IPS-18c (cell line): Measurements from ENCODE around the gene PFAS.

Source experiments
- H3K4me3 ChIP-seq: 2 replicates; pipeline ENCODE4 v1.7.0; 2013; ENCODE audit warnings: low read depth, mild to moderate bottlenecking, low read length, moderate library complexity; ENCODE audit not compliant: insufficient read depth
- H3K9me3 ChIP-seq: one replicate; pipeline ENCODE4 v1.6.1; 2013; ENCODE audit warnings: mild to moderate bottlenecking, low read length, moderate library complexity; ENCODE audit not compliant: control insufficient read depth, insufficient read depth

PFAS gene

DNA sequence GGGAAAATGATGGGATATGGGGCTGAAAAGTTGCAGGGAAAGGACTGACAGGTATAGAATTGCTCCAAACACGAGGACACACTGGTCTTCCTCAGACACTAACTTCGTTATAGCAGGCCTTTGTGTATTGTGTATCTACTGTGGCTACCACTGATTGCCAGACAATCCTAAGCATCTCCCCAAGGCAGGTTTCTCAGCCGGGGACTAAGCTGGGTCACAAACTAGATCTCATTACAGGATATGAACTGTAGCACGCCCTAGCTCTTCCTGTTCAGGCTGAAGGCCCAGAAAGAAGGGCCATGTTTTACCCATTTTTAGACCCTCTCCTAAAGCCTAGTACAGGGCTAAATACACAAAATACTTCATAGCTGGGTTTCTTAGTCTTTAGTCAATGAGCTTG lies 34.3 kb downstream of the PFAS start:
- no peak overlapping the region for H3K4me3 ChIP-seq
- no peaks in the 10 kb centered on the region for H3K9me3 ChIP-seq

DNA sequence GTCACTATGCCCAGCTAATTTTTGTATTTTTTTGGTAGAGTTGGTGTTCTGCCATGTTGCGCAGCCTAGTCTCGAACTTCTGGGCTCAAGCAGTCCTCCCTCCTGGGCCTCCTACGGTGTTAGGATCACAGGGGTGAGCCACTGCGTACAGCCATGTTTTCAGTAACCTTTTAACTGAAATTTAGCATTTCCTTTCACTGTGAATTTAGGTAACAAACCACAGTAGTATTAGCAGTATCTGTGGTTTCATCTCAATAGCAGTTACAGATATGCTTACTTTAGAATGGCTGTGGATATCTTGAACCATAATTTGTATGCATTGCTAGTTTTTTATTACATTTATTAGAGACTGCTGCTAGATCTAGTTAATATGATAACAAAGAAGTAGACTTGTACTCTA lies 35.0 kb downstream of the PFAS start:
- Histone ChIP-seq H3K4me3 (no peak overlapping the region), H3K9me3 (no peaks in the 10 kb centered on the region)

DNA sequence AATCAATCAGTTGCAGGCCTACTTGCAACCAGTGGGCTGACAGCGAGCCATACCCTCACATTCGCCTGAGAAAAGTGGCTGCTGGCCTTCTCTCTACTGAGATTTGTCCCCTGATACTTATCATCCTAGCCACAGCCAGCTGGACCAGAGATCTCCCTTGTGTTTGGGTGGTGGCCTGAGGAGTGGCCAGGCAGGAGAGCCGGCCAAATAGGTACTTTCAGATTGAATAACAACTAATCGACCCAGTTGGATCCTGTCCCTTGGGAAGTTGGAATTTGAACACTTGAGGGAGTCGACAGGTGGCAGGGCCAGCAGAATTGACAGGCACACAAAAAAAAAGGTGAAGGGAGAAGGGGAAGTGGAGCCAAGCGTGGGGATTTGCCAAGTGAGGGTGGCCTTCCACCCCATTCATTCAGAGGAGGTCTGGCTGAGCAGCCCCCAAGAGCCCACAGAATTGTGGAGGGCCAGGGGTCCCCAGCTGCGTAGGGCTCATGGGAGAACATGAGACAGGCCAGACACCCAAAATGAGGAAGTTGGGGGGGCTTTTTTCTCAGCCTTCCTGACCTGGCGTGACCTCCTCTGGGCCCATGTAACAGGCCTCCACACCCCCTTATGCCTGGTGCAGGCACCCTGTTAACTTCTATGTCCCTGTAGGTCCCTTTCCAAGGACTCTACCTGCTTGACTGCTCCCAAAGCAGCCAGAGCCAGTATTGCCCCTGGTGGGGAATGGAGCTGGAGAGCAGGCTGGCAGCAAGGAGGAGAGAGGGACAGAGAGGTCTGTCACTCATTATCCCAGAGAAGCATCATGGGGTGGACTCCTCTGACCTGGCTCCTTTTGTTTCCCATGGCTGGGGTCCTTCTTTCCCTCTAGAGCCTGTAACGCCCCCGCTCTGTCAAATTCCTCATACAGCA lies 36.4 kb downstream of the PFAS start:
- Histone ChIP-seq H3K4me3 (no peak overlapping the region), H3K9me3 (no peaks in the 10 kb centered on the region)

DNA sequence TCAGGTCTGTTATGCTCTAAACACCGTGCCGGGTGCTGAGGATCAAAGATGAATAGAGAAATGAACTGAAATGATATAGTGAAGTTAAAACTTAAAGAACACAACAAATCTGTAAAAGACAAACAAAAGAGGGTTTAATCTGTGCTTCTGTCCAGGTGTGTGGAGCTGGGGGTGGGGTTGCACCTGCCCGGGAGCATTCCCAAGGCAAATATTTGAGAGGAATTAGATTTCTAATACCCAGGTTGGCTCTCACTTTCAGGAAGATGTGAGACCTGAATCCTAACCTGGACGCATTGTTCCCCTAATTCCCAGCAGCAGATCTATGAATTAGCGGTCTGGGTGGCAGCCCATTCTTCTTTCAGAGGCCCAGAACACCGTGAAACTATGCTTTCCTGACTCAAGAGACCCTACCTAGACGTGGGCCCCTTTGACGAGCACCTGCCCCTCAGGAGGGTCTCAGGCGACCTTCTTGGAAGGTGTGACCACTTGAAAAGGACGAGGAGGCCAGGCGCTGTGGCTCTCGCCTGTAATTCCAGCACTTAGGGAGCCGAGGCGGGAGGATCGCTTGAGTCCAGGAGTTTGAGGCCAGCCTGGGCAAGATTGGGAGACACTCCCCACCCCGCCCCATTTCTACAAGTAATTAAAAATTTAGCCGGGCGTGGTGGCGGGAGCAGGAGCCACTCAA lies 38.7 kb downstream of the PFAS start:
- Histone ChIP-seq H3K4me3 (peak overlapping the region; percentile 99), H3K9me3 (no peaks in the 10 kb centered on the region)

DNA sequence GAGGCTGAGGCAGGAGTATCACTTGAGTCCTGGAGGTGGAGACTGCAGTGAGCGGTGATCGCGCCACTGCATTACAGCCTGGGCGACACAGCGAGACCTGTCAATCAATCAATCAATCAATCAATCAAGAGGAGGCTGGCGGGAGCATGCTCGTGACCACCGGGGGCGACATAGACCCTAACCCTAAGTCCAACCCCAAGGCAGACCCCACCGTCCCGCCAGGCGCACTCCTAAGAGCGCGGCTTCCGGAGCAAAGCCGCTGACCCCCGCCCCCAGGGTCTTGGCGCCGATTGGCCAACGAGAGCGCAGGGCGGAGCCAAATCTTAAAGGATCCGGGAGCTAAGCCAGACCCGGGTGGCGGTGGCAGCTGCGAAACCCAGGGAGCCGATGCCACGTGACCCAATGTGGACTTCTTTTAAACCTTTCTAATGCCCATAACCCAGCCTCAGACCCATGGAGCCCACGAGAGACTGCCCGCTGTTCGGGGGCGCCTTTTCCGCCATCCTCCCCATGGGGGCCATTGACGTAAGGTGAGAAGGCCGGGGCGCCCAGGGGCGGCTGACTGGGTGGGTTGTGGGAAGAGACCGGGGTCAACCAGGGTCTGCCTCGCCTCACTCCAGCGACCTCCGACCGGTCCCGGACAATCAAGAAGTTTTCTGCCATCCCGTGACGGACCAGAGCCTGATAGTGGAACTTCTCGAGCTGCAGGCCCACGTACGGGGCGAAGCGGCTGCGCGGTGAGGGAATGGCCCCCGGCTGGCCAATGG lies 39.4 kb downstream of the PFAS start, which contains the start of gene RANGRF:
TSS of gene RANGRF (plus strand) at position 335 of the 767 bp plus-strand sequence. CDS start at position 454, 119 bp downstream.
- peak within 1 kb of the TSS; percentile 99 for H3K4me3 ChIP-seq

DNA sequence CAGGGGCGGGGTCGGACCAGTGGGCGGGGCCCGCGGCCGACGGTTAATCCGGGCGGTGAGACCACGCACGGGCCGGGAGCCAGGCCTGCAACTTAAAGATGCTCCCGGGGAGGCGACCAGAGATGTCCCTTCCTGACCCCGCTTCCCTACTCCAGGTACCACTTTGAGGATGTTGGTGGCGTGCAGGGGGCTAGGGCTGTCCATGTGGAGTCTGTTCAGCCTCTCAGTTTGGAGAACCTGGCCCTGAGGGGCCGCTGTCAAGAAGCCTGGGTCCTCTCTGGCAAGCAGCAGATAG lies 40.0 kb downstream of the PFAS start:
- H3K4me3 ChIP-seq: peak overlapping the region; percentile 99
- no peaks in the 10 kb centered on the region for H3K9me3 ChIP-seq

More for the DNA sequence above, 39.4 kb downstream of the PFAS start, which contains the start of gene RANGRF:
- H3K9me3 ChIP-seq: no peaks in the 10 kb centered on the region

DNA sequence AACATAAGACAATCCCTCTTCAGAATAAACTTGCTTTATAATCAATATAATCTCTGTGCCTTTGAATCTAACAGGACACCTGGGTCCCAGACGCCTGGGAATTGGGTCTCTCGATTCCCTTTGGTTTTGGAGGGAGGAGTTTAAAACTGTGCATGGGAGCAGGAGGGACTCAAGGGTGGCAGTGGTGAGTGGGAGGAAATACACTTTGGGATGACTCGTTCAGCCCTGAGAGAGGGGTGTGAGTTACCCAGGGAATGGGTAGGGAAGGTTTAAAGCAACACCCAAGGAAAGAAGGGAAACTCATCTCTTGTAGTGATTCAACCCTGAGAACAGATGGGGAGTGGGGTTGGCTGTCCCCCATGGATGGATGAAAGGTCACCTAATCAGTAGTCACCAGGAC lies 41.0 kb downstream of the PFAS start:
- Histone ChIP-seq H3K4me3 (no peak overlapping the region), H3K9me3 (no peaks in the 10 kb centered on the region)

DNA sequence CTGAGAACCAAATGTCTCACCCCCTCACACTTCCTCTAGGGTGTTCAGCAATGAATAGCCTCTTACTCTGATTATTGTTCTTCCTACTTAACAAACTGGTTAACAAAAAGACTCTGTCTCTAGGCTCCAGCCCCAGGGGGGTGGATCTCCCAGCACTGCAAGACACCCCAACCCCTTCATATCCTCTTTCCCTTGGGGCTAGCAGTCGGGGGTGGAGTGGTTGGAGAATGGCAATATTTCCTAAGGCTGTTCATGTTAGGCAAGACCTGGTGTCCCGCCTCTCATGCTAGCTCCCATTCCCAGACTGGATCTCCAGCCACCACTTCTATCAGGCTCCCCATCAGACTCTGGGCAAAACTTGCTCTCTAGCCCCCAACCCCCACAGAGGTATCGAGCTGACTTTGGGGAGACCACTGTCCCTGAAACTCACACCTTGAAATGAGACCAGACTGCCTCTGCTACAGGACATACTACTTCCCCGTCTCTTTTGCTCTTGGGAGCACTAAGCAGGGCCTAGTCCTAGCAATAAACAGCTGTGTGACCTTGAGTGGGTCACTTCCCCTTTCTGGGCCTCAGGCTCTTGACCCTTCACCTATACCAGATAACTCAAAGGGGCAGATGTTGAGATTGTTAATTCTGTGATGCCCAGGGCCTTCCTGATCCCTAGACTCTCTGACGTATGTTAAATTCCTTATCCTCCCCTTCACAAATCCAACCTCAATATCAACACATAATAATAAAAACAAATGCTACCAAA lies 43.7 kb downstream of the PFAS start:
- Histone ChIP-seq H3K4me3 (no peak overlapping the region), H3K9me3 (no peaks in the 10 kb centered on the region)

DNA sequence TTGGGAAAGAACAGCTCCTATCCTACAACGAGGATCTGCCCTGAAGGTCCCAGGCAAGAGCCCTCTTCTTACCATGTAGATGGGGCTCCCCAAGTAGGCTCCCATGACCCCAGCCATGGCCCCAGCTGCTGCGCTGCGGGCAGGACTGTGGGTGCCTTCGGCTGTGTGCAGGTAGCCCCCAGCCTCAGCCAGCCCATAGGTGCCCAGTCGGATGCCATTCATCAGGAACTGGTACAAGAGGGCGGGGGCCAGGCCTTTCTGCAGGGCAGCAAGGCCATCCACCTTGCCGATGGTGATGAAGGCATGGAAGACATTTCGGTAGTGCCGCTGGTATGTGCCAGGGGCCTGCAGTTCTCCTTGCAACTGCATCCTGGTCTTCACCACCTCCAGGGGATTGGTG lies 45.3 kb downstream of the PFAS start:
- H3K4me3 ChIP-seq: peak overlapping the region; percentile 77; the same call in 1 of the 2 replicates
- H3K9me3 ChIP-seq: no peaks in the 10 kb centered on the region

DNA sequence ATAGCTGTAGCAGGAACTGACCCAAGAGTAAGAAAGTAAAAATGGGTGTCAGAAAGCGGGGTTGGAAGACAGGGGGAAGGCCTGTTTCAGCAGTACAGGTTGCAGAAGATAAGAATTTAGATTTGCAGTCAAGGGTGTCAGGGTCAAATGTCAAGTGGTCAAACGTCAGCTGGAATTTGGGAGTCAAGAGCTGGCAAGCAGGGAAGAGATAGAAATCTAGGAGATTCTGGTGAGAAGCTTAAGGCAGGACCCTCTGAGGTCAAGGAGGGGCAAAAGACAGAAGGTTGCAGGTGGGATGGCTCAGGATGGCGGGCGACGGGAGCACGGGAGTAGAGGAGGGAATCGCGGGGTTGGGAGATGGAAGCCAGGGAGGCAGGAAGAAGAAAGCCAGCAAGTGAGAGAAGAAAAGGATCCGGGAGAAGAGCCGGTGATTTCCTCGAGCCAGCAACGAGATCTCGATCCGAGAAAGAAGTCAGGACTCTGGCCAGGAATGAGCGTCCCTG lies 45.8 kb downstream of the PFAS start:
- peak overlapping the region; percentile 77; the same call in 1 of the 2 replicates for H3K4me3 ChIP-seq
- no peaks in the 10 kb centered on the region for H3K9me3 ChIP-seq

DNA sequence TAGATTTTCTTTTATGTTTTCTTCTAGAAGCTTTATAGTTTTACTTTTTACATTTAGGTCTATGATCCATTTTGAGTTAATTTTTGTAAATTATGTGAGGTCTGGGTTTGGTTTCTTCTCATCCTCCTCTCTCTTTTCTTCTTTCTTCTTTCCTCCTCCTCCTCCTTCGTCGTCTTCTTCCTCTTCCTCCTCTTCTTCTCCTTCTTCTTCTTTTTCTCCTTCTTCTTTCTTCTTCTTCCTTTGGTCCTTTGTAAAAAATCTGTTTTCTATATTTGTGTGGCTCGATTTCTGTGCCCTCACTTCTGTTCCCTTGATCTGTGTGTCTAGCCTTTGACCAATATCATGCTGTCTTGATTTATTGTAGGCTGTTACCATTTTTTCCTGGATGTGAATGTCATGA lies 51.1 kb downstream of the PFAS start:
- H3K4me3 ChIP-seq: no peak overlapping the region
- no peaks in the 10 kb centered on the region for H3K9me3 ChIP-seq

DNA sequence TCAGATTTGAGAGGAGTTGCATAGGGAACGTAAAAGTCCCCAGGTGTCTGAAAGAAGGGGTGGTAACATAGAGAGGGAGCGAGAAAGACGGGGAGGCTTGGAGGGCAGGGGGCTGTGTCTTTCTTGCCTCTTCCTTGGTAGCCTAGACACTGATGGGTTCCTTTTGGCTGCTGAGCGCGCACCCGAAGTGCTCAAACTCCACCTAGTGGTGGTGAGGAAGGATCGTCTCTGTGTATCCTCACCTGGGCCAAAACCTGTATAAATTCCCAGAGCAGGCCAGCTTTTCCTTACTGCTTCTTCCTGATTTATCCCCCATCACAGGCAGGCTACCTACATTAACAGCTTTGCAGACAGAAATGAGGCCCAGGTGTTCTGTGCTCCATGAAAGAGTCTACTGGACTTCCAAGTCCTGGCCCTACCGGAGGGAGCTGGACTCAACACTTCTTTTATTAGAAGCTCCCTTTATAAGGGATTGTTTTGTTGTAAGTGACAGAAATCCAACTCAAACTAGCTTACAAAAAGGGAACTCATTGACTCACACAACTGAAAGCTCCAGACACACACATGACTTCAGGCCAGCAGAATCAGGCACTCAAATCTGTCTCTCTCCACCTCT lies 51.6 kb downstream of the PFAS start:
- H3K9me3 ChIP-seq: no peaks in the 10 kb centered on the region
- H3K4me3 ChIP-seq: no peak overlapping the region

DNA sequence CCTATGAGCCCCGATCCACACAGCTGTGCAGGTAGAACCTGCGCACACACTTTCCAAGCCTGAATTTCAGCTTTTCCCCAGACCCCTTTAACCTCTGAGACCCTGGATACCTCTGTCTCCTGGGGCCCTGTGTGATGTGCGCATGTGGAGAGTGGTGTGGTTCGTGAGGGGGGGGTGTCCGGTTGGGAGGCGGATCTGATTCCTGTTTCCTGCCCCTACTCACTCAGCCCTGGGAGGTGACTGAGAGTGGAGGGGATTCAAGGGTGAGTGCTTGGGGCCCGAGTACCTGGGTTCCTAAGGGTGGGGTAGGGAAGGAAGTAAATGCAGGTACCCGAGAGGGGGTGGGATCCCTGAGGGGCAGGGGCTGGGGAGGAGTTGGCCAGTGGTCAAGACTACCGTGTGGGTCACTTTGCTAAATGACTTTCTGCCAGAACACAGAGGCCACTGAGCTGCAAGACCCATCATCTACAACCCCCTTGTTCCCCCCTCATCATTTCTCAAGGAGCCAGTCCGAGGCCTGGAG lies 61.6 kb downstream of the PFAS start:
- no peak overlapping the region for H3K4me3 ChIP-seq
- H3K9me3 ChIP-seq: no peaks in the 10 kb centered on the region

DNA sequence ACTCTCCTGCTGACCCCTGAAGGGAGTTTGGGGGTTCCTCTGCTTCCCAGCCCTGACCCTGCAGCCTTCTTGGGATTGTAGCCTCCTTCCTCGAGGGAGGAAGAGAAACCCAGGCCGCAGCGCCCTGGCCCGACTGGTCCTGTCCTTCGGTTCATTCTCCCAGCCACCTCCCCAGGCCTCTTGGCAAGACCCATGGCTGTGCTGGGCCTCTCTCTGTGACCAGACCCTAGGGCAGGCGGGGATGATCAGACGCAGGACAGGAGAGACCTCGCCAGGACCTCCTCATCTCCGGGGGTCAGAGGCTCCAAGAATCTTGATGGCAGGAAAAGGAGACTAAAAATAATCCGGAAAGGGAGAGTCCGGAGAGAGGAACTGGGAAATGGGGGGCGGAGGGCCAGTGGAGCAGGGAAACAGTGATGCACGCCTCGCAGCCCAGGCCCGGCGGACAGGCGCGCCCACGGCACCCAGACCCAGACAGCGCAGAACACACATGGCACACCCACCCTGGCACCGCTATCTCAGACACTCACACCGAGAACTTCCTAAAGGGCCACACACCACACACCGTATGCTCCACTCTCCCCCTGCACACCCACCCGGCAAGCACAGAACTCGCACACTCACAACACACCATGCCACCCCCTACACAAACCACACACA lies 62.2 kb downstream of the PFAS start:
- Histone ChIP-seq H3K4me3 (no peak overlapping the region), H3K9me3 (no peaks in the 10 kb centered on the region)

DNA sequence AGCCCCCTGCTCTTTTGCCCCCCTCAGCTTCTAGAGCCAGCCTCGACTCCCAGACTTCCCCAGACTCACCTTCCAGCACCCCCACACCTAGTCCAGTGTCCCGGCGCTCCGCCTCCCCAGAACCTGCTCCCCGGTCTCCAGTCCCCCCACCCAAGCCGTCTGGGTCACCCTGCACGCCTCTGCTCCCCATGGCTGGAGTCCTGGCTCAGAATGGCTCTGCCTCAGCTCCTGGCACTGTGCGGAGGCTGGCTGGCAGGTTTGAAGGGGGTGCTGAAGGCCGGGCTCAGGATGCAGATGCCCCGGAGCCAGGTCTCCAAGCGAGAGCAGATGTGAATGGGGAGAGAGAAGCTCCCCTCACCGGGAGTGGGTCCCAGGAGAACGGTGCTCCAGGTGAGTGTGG lies 63.2 kb downstream of the PFAS start:
- H3K9me3 ChIP-seq: no peaks in the 10 kb centered on the region
- no peak overlapping the region for H3K4me3 ChIP-seq
